ENCODE measurements around the gene ABCA2.
A peak's percentile ranks its signal among the peaks of the same experiment; 100 is the strongest.

The ABCA2 gene

DNA sequence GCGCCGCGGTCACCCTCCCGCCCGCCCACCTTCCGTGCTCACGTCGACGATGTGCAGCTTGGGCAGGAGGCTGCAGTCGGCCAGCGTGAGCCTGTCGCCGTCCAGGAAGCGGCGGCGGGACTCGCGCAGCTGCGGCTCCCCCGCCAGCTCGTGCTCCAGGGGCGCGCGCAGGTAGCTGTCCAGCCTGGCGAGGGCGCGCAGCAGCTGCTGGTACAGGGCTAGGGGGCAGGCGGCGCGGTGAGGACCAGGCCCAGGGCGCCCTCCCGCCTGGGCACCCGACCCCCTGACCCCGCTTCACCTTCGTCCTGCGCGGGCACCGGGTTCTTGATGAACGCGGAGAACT lies 33.2 kb downstream of the ABCA2 start:
- no peak for DNase-seq

DNA sequence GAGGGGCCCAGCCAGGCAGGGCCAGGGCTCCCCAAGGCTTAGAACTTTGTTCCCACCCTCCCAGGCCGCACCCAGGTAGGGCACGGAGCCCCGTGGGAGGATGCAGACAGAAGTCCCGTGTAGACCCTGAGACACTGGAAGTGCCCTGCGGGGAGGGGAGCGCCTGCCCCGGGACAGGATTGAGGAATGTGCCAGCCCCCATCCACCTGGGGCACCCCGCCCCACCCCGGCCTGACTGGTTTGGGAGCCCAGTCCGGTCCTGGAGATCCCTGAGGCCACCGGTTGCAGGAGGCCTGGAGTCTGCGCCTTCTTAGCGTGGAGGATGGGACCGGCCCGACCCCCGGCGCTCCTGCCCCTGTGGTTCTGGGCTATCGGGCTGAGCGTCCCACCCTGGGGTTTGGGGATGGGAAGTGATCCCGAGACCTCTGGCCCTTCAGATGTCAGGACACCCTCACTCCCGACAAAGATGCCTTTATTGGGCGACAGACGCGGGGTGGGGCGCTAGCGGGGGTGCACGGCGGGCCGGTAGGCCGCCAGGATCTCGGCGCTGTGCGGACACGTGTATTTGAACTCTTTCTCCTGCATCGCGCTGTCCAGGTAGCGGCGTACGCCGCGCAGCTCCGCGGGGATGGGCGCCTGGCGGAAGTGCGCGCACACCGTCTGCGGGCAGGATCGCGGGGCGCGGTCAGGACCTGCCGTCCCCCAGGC lies 33.7 kb downstream of the ABCA2 start:
- DNase-seq, result no peak

DNA sequence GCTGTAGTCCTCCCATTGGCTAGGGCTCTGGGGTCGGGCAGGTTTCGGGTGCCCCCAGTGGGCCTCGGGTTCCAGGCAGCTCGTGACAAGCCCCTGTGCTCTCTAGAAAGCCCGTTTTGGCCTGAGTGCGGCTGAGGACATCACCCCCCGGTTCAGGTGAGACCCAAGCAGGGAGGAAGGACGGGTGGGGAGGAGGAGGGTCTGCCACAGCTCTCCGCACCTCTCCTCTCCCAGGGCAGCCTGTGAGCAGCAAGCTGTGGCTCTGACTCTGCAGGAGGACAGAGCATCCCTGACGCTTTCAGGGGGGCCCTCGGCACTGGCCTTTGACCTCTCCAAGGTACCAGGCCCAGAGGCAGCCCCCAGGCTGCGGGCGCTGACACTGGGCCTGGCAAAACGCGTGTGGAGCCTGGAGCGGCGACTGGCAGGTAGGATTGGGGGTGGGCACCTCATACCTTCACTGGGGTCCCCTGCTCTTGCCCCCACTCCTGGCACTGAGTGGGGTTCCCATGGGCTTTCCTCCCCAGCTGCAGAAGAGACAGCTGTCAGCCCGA lies 35.1 kb downstream of the ABCA2 start:
- no peak for DNase-seq

DNA sequence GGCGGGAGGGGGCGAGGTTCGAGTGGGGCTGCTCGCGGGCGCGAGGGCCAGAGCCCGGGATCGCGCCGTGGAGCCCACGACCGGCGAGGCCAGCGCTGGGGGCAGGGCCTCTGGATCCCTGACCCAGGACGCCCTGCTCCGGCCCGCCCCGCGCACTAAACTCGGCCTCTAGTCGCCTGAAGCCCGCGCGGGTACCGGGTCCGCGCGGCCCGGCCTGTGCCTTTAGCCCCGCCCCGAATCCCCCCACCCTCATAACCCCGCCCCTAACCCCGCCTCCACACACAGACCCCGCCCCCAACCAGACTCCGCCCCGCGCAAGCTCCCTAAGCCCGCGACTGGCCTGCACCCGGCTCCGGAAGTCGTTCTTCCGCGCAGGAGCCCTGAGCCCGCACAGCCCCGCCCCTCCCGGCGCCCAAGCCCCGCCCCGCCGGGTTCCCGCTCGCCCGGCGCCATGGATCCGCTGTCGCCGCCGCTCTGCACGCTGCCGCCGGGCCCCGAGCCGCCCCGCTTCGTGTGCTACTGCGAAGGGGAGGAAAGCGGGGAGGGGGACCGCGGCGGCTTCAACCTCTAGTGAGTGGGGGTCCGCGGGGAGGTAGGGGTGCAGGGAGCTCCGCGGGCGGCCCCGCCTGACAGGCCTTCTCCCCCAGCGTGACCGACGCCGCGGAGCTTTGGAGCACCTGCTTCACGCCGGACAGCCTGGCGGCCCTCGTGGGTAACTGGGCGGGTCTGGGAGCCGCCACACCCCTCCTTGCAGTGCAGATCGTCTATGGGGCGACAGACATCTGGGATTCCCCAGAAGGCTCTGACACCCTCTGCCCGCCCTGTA lies 35.8 kb downstream of the ABCA2 start, which contains the start of gene PAXX:
Gene PAXX, plus strand, starts transcription at position 430 of the 826 bp plus-strand sequence. Its CDS starts 22 bp downstream, at position 452.
- peak; percentile 90 for DNase-seq

DNA sequence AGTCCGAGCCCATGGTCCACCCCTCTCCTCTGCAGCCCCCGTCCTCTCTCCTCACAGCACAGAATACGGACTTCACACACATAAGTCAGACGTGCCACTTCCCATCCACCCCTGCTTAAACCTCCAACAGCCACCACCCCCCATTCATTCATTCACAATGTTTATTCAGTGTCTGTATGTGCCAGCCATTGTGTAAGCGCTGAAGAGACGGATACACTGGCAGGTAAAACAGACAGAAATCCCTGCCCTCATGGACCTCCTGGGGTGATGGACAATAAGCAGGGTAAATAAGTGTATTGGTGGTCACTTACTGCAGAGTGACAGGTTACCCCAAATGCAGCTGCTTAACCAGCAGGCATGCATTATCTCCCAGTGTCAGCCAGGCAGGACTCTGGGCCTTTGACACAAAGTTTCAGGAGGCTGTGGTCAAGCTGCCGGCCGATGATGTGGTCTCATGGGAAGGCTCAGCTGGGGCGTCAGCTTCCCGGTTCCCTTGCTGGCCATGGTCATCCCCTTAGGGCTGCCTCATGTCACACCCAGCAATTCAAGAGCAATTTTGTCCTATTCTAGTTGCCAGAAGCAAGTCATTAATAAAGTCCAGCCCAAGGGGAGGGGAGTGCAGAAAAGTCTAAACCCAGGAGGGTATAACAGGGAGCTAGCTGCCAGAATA lies 37.7 kb downstream of the ABCA2 start:
- DNase-seq, result no peak

DNA sequence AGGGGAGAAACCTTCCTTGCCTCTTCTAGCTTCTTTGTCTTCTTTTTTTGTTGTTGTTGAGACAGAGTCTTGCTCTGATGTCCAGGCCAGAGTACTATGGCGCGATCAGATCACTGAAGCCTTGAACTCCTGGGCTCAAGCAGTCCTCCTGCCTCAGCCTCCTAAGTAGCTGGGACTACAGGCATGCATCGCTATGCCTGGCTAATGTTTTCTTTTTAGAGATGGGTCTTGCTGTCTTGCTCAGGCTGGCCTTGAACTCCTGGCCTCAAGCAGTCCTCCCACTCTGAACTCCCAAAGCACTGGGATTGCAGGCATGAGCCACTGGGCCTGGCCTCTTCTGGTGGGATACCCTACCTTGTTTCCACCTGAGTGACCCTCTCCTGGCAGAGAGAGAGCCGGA lies 39.2 kb downstream of the ABCA2 start:
- no peak for DNase-seq

DNA sequence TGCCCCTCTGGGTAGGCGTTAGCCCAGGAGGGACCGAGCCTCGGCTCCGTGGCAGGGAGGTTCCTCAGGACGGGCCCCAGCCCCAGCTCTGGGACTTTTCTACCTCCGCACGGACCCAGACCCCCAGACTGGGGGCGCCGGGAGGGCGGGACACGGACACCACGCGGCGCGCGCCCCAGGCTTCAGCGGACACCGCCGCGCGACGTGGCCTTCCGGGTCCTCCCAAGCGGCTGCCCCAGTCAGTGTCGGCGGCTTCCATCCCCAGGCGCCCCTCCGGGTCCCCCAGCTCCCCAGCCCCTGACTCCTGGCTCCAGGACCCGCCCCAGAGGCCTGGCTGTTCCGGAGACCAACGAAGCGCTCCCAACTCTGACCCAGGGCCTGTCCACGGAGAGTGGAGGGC lies 42.2 kb downstream of the ABCA2 start:
- no peak for DNase-seq

DNA sequence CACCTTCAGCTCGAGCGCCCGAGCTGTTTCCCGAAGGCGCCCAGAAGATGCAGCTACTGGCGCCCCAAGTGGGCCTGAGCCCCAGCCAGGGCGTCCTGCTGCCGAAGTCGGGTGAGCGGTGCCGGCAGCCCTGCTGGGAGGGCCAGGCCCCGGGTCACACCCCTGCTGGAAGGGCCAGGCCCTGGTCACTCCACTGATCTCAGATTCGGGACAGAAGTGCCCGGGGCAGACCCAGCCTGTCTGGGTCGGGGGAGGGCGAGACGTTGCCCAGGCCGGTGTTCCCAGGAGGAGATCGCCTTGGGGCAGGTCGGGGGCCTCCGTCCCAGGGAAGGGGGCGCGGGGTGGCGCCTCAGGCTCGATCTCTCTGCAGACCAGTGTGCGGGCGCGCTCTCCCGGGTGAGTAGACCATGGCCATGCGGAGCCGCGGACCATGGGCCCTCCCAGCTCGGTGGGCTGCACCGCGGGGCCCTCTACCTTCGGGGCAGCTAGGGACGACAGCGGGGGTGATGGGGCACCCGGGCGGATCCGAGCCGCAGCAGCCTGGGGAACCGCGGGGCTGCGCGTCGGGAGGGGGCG lies 42.9 kb downstream of the ABCA2 start:
- DNase-seq, result no peak

DNA sequence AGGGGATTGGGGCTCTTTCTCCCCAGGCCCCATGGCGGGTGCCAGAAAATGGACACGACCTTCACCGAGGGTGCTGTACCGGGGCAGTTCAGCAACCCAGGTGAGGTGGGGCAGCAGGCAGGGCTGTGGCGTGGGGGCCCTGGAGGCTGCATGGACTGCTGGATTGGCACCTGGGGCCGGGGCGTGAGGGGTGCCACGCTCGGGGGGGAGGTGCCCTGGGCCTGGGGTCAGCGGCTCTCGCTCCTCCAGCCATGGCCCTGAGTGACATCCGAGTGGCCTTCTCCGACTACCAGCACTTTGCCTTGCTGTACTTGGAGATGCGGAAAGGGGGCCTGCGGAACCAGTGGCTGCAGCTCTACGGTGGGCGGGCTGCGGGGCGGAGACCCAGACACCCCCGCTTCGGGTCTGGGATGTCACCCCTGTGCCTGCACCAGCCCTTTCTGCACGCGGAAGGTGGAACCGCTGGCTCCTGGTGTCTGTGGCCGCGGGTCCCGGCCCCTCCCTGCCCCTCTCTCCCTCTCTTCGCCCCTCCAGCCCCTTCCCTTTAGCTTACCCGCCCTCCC lies 43.5 kb downstream of the ABCA2 start:
- DNase-seq, result no peak

DNA sequence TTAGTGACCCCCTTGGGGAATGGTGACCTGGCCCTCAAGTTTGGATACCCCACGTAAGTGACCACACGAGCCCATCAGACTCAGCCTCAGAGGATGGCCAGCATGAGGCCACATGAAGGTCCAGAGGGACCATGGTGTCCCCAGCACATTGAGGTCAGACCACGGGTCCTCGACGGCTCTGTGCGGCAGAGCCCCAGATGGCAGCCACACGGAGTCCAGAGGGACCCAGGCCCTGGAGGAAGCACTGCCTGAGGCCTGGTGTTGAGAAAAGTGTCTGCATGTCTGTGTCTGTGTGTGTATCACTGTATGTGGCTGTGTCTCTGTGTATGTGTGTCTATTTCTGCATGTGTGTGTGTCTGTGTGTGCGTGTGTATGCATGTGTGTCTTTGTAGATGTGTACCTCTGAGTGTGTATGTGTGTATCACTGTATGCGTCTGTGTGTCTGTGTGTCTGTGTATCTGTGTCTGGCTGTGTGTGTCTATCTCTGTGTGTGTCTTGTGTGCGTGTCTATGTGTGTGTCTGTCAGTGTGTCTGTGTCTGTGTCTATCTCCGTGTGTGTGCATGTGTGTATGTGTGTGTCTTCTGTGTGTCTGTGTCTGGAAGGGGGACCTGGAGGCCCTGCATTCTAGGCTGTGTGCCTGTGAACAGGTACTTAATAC lies 44.3 kb downstream of the ABCA2 start:
- DNase-seq, result no peak

DNA sequence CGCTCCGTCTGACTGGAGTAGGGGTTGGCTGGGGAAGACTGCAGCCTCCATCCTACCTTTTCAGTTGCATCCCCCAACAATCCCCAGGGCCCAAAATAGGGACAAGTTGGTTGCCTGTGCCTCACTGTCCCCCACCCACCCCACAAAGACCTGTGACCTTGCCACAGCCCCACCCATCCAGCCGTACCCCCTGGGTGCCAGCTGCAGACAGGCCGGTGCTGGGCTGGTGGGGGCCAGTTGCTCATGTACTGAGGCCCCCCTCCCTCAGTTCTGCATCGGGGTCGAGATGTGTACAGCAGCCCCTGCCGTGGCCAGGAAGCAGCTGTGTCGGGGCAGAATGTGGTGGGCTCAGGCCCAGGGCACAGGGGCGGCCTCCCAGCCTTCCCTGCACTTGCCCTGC lies 44.9 kb downstream of the ABCA2 start:
- DNase-seq, result no peak

DNA sequence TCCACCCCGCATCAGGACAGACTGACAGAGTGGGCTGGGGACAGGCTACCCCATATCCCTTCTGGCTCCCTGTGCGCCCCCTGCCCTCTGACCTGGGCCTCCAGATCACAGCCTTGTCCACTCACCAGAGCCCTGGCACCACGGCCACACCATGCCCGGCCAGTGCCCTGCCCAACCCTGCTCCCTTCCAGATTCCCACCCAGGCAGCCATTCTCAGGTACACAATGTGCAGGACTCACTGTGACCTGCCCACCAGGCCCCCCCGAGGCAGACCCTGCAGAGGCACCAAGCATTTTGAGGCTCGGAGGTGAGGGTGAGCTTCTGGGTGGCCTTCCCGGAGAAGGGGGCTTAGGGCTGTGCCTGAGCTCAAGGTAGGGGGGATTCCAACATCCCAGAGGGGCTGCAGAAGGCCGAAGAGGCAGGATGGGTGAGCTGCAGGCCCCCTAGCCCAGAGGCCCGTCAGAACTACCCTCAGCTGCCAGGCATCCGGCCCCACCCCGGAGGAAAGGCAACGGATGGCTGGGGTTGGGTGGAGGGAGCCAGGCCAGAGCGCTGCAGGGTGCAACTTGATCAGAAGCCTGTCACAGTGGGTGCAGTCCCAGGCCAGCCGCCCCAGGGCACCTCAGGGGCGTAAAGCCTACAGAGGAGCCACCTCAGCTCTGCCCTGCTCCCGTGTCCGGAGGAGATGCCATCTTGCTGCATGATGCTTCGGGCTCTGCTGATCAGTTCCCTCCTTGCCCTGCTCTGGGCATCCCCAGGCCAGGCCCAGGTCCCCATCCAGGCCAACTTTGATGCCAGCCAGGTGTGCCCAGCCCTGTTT lies 45.6 kb downstream of the ABCA2 start, which contains the start of gene LCNL1:
Gene LCNL1, plus strand, starts transcription at position 762 of the 820 bp plus-strand sequence. CDS start 594 bp downstream, outside the sequence.
- no peak for DNase-seq

DNA sequence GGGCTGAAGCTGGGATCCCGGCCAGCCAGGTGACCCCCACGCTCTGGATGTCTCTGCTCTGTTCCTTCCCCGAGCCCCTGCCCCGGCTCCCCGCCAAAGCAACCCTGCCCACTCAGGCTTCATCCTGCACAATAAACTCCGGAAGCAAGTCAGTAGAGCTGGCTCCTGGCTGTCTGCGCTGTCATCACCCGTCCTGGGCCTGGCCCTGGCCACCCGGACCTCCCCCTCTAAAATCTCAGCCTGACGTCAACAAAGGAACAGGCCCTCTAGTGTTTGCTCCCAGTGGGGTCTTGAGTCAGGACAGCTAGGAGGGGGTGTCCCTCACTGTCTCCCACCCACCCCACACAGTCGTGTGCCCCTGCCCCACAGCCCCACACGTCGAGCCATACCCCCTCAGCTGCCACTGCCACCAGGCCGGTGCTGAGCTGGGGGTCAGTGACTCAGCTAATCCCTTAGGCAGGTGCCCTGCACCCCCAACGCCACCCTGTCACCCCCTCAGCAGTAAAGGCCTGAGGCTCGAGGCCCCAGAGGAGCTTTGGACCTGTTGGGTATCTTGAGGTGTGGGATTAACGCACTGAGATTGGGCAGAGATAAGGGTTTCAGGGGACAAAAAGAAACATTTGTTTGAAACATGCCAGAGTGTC lies 46.3 kb downstream of the ABCA2 start:
- no peak for DNase-seq

DNA sequence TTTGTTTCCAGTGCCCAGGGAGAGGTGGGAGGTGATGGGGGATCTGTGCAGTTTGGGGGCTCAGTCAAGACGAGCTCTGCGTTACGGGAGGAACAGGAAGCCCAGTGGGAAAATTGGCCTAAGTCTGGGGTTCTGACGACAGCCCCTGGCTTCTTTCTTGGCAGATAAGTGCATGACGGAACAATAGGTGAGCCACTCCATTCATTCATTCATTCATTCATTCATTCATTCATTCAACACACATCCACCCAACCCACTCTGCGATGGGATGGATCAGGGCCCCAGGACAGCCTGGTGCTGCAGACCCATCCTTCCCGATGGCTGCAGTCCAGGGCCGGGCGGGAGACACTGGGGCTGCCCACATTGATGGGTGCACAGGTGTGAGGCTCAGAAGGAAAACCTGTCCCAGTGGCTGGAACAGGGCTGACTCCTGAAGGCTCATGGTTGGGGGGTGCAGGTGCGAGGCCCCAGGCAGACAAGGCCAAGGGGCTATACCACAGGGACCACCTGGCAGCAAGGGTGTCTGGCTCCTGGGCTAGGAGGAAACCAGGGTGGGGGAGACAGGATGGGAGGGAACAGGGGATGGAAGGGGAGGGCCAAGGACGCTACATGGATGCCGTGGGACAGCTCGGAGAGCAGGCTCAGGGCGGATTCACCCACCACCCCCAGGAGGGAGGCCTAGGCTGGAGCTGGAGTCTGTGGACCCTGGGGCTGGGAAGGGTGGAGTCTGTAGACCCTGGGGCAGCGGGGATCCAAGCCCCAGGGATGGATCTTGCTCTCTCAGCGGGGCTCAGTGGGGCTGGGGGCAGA lies 47.2 kb downstream of the ABCA2 start:
- no peak for DNase-seq

DNA sequence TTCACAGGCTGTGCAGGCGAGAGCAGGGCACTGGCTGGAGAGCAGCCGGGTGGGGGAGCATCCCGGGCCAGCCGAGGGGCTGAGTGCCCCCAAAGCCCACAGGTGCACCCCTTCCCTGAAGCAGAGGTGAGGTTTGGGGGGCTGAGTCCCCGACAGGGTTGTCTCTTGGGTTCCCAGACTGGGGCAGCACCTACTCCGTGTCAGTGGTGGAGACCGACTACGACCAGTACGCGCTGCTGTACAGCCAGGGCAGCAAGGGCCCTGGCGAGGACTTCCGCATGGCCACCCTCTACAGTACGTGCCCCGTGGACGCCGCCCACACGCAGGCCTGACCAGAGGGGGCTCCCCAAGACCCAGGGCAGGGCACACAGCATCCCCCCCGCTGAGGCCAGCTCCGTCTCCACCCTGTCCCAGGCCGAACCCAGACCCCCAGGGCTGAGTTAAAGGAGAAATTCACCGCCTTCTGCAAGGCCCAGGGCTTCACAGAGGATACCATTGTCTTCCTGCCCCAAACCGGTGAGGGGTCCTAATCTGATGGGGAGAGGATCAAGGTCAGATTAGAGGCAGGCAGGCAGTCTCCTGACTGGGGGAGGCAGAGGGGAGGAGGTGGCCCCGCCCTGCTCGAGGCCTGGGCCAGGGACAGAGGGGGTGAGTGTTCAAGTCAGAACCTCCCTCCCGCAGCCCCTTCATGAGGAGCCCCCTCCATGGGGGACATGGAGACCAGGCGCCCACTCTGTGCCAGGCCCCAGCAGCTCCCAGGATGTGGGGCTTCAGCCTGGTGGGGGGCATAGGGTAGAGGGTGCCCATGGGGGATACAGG lies 48.1 kb downstream of the ABCA2 start:
- no peak for DNase-seq

DNA sequence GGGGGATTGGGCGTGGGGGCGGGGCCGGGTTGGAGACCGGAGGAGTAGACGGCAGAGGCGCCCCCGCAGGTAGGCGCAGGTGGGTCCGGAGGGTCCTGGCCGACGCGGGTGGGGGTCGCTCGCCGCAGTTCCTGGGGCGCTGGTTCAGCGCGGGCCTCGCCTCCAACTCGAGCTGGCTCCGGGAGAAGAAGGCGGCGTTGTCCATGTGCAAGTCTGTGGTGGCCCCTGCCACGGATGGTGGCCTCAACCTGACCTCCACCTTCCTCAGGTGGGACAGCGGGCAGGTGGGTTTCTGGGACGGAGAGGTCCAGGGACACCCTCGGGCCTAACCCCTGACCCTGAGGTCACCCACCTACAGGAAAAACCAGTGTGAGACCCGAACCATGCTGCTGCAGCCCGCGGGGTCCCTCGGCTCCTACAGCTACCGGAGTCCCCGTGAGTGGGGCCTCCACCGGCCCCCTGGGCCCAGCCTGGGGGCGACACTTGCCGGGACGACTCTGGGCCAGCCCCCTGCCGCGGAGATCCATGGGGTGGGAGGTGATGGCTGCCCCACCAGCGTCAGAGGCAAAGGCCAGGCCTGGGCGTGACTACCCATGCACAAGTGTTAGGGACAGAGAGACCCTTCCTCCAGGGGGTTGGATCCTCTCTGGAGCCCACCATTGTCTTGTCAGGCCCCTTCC lies 49.0 kb downstream of the ABCA2 start:
- DNase-seq, result no peak

DNA sequence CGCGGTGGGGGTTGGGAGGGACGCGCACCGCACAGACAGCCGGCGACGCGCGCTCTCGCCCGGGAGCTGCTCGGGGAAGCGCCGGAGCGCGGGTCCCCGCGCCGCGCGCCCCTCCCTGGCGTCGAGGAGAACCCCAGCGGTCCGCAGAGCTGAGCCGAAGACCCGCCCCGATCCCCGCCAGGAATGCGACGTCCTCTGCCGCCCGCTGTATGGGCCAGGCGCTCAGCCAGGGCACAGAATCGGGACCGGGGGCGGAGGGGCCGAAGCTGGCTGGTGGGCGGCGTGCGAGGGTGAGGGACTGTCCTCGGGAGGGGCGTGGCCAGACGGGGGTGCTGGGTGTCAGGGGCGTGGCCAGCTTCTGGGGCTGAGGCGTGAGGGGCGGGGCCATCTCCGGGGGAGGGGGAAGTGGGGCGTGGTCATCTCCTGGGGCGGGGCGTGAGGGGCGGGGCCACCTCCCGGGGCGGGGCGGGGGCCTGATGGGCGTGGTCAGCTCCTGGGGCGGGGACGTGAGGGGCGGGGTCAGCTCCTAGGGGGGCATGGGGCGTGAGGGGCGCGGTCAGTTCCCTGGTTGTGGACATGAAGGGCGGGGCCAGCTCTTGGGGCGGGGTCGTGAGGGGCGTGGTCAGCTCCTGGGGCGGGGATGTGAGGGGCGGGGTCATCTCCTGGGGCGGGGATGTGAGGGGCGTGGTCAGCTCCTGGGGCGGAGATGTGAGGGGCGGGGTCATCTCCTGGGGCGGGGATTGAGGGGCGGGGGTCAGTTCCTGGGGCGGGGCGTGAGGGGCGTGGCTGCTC lies 49.8 kb downstream of the ABCA2 start:
- DNase-seq, result peak; percentile 52

Data from activated T-cell treated with anti-CD3 and anti-CD28 coated beads for 4 hours (primary cell).